GM18520 (cell line): ENCODE measurements around the gene QRICH1.
A peak's percentile ranks its signal among the peaks of the same experiment; 100 is the strongest.

Source experiments
- ATAC-seq: cut with Tn5 transposase; IDR thresholded peaks from one replicate; pipeline ENCODE4 v1.9.1; 2021; ENCODE audit not compliant: unreplicated experiment

QRICH1 gene

DNA sequence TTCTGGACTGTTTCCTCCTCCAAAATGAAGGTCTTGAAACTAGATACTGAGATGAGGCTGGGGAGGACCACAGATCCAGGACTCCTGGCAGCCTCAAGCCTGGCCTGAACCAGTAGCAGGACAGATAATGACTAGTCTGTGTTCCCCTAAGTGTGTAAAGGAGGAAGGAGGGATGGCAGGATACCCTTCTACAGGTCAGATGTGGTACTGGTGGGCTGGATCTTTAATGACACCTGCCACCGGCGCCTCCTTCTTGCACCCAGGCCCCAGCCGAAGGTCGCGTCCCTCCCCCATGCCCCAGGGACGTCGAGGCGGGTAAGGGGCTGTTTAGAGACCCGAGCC lies 26.2 kb upstream of the QRICH1 start:
- ATAC-seq: no peak

DNA sequence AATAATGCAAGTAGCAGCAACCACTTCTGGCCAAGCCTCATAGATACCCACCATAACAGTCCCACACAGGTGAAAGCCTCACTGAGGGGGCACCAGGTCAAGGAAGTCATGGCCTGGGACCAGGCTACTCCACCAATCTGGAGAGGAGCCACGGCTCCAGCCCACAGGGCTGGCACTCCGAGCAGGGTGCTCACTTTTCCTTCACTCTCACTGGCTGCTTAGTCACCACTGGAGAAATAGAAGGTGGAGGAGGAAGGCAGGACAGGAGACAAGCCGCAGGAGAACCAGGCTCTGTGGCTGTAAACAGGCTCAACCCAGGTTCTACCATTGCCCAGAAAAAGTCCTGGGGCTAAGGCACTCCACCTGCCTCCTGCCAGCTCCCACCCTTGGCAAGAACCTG lies 25.6 kb upstream of the QRICH1 start:
- ATAC-seq: no peak

DNA sequence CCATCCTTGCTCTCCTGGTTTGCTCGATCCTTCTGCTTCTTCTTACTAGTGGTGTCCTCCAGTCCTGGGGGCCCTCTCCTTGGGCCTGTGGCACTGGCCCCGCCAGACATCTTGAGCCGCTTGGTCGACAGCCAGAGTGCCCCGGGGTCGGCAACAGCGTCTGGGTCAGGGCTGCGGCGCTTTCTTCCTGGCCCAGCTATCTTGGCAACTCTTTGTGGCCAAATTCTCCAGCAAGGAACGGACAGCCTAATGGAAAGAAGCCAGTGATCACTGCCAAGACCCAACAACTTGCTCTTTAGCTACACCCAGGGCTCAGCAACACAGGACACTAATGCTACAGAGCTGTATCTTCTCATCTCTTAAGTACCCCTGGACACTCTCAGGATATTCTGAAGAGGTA lies 25.2 kb upstream of the QRICH1 start:
- no peak for ATAC-seq

- no peak for ATAC-seq
Observed at GRCh38 chr3:49112262-49112661, 18.4 kb upstream of the QRICH1 start.

DNA sequence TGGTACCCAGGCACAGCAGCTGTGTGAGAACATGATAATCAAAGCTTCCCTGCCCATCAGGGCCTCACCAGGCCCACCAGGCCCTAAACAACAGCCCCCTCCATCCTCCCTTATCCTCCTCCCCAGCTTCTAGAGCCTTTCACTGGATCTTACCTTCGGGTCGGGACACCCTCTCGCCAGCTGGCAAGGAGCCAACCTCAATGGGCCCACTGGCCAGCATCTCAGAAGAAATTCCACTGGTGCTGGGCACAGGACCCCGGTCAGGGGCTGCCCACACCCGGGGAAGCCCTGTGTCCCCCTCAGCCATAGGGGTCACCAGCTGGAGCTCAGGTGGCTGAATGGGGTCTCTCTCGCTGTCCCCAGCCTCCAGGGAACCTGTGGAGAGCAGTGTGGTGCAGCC lies 17.5 kb upstream of the QRICH1 start:
- ATAC-seq: no peak

- no peak for ATAC-seq
Observed at GRCh38 chr3:49110780-49111179, 16.9 kb upstream of the QRICH1 start.

DNA sequence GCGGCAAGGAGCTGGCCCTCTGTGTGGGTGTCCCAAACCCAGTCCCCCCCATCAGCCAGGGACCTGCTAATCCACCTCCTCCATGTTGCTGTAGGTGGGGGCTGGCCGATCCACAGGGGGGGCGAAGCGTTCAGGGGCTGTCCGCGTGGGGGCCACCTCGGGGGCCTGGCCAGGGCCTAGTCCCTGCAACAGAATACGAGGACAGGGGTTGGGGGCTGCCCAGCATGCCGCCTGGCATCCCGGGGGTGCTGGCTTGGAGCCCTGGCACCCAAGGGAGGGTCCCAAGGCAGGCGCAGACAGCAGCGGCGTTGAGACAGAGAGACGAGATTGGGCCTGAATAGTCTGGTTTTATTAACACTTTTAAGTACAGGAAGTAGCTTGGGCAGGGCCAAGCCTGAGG lies 14.5 kb upstream of the QRICH1 start:
- ATAC-seq: no peak

GRCh38 chr3:49104427-49105291 lies 10.8 kb upstream of the QRICH1 start, which contains the start of gene QARS1:
Gene QARS1, minus strand, starts transcription at chr3:49104757. Its CDS starts 24 bp downstream, at chr3:49104733.
- ATAC-seq: peak; percentile 79

DNA sequence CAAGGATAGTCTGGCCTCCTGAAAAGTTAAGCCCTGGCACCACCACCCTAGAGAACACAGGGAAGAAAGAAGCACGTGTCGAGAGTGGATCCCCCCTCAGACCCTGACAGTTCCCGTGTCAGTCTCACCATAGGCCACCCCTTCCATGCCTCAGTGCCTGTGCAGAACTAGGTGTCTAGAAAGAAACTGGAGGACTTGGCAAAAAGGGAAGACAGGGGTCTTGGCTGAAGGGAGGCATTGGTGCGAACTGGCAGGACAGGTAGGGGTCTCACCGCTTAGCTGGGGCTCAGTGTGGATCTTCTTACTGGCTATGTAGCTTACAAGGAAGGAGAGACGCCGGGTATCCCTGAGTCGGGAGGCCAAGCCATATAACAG lies 10.2 kb upstream of the QRICH1 start:
- ATAC-seq: no peak

DNA sequence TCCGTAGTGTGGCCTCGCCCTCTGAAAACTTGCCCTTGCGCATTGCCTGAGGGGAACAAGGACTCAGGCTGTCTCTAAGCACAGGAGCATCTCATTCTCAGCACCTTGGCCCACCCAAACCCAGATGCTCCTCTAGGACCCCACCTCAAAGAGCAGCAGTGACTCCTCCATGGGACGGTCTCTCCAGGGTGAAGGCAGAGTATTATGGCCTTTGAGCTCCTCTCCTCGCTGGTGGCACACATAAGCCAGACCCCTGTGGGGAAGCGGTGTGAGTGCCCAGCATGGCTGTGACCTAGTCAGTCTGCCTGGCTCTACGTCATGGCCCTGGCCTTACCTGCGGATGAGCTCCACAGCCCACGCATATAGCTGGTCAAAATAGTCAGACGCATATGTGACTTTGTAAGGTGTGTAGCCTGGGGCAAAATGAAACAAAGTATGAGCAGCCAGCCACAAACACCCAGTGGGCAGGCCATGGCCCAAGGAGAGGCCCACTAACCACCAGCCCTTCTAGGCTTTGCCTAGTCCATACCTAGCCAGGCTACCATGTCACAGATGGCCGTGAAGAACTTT lies 6.3 kb upstream of the QRICH1 start:
- no peak for ATAC-seq

- ATAC-seq: no peak
Observed at GRCh38 chr3:49098910-49099630, 5.2 kb upstream of the QRICH1 start.

GRCh38 chr3:49098429-49098828 lies 4.6 kb upstream of the QRICH1 start:
- no peak for ATAC-seq

- peak; percentile 24 for ATAC-seq
Observed at GRCh38 chr3:49092938-49093852, 676 bp downstream of the QRICH1 start.

DNA sequence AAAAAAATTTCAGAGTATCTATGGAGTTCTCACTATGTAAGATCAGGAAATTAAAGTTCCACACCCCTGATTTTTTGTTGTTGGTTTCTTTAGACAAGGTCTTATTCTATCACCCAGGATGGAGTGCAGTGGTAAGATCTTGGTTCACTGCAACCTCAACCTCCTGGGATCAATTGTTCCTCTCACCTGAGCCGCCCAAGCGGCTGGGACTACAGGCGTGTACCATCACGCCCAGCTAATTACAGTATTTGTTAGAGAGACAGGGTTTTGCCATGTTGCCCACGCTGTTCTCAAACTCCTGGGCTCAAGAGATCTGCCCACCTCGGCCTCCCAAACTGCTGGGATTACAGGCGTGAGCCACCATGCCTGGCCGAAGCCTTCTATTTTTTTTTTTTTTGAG lies 12.4 kb downstream of the QRICH1 start:
- ATAC-seq: no peak

- no peak for ATAC-seq
Observed at GRCh38 chr3:49079270-49079669, 14.6 kb downstream of the QRICH1 start.

GRCh38 chr3:49076646-49077045 lies 17.2 kb downstream of the QRICH1 start:
- ATAC-seq: no peak

GRCh38 chr3:49076116-49076515 lies 17.8 kb downstream of the QRICH1 start:
- ATAC-seq: no peak

DNA sequence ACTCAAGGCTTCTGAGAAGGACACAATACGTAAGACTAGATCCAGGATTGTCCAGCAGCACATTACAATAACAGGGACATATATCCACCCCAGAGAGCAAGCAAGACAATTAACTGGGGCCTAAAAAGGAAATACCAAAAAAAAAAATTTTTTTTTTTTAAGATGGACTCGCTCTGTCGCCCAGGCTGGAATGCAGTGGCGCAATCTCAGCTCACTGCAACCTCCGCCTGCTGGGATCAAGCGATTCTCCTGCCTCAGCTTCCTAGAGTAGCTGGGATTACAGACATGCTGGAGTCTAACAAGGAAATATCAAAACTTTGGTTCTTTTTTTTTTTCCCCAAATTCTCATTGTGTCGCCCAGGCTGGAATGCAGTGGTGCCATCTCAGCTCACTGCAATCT lies 35.9 kb downstream of the QRICH1 start:
- no peak for ATAC-seq

GRCh38 chr3:49057268-49057667 lies 36.6 kb downstream of the QRICH1 start:
- no peak for ATAC-seq

- ATAC-seq: no peak
Observed at GRCh38 chr3:49054344-49054862, 39.5 kb downstream of the QRICH1 start.

- ATAC-seq: no peak
Observed at GRCh38 chr3:49053543-49053942, 40.3 kb downstream of the QRICH1 start.
